SHP77 treated with DMSO at 0.1 percent for 48 hours (cell line): ENCODE measurements around the gene FAM13B.
"Not testable (repeated sequence)": the region's sequence is repeated elsewhere in the genome, so short reads cannot be mapped to it uniquely, and the experiment has no call there.

Source experiments
- DNase-seq: peaks from one replicate; lab custom pipeline; 2025; lab: John Stamatoyannopoulos, UW

The FAM13B gene

DNA sequence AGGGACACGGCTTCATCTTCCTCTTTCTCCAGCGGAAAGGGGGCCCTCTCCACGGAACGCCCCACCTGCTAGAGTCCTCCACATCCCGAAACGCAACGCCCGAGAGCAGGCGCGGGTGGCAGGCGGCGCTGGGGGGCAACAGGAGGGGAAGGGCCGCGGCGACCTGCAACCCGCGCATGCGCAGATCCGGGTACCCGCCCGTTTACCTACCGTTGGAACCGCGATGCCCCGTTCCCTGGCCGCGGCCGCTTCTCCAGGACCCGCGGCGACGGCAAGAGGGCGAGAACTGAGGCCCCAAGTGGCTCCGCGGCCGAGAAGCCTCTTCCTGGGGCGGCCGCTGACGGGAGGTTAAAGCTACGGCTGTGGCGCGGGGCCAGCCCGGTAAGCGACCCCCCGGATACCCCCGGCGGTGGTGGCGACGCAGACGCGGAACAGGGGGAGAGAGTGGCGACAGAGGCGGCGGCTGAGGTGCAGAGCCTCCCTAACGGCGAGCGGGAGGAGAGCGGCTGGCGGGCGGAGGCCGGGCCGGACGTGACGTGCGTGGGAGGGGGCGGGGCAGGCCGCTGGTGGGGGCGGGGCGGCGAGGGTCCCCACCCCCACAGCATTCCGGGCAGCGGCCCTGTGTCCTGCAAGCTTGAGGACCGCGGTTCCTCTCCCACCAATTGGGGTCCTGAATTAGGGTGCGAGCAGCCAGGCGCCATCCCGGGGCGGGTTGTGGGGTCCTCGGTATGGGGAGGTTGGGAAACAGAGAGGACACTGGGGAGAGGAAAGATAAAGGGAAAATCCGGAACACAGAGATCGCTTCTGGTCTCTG is at the start of gene FAM13B:
FAM13B (minus strand) TSS at position 508 of the 814 bp plus-strand sequence. CDS start 13,968 bp downstream, outside the sequence.
- peak; percentile 45 for DNase-seq

GRCh38 chr5:138082033-138082432 is 49.2 kb upstream of the FAM13B start:
- DNase-seq: no peak

- DNase-seq: no peak
These were observed 45.2 kb upstream of the FAM13B start for GRCh38 chr5:138078006-138078643.

- peak; percentile 35 for DNase-seq
These were observed 44.3 kb upstream of the FAM13B start for GRCh38 chr5:138077064-138077696.

GRCh38 chr5:138070026-138070425 is 37.1 kb upstream of the FAM13B start:
- not testable (repeated sequence) for DNase-seq

GRCh38 chr5:138068742-138069600 is 36.1 kb upstream of the FAM13B start:
- DNase-seq: peak; percentile 26

- DNase-seq: no peak
These were observed 35.1 kb upstream of the FAM13B start for GRCh38 chr5:138067945-138068344.

DNA sequence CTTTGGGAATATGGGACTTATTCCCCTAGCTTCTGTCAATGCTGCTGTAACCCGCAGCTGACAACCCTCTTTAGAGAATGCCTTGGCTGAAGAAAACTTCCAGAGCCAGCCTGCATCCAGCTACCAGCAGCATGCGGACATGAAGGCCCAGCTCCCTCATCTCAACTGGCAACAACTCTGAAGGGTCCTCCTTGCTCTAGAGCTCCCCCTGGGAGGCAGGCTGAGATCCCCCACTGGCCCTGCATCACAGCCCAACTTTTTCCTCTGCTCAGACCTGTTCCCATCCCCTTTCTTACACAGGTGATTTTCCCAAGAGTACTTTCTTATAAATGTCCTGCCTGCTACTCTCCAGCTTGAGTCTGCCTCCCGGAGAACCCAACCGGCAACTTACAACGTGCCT is 32.2 kb upstream of the FAM13B start:
- no peak for DNase-seq

GRCh38 chr5:138064526-138064925 is 31.6 kb upstream of the FAM13B start:
- no peak for DNase-seq

DNA sequence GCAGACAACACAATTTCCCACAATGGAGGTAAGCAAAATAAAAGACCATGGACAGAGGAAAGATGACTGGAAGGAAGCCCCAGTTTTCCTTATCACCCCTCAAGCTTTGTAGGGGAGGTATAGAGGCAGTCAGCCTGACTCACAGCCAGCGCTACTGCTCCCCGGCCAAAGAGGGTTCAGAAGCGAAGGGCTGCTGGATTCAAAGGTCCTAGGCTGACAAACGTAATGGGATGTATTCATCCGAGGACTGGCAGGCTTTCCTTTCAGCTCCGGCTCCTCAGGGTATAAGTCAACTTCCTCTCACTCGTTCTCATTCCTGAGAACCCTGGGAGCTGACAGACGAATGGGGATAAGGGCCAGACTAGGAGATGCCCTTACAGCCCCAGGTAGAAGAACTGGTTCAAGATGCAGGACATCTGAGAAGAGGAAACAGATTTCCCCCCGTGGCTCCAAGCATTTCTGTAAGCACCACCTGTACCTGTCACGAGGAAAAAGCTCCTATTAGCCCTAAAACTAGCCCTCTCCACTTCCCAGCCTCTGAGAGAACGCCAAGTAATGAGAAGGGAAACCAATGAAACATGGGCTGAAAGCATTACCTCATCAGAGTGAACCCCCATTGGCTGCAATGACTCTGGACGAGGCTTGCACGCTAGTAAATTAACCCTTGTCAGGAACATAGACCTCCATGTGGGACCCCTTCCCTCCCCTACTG is 22.1 kb upstream of the FAM13B start:
- DNase-seq: no peak

DNA sequence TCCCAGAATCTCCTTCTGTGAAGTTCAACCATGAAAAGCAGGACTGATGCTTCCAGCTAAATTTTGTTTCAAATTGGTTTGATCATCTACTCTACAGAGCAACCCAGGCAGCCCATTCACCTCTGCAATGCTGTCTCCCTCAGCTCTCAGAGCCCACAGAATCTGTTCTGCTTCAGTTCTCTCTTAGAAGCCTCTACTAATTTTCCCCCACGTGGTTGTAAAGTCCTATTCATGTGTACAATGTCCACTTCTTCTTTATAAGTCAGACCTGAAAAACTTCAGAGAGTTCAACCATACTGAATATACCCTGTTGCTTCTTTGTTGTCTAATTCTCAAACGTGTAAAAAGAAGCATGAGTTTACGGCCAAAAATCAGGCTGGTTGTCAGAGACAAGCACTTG is 21.3 kb upstream of the FAM13B start:
- DNase-seq: no peak

GRCh38 chr5:138053554-138053953 is 20.7 kb upstream of the FAM13B start:
- no peak for DNase-seq

GRCh38 chr5:138052718-138053117 is 19.8 kb upstream of the FAM13B start:
- DNase-seq: not testable (repeated sequence)

DNA sequence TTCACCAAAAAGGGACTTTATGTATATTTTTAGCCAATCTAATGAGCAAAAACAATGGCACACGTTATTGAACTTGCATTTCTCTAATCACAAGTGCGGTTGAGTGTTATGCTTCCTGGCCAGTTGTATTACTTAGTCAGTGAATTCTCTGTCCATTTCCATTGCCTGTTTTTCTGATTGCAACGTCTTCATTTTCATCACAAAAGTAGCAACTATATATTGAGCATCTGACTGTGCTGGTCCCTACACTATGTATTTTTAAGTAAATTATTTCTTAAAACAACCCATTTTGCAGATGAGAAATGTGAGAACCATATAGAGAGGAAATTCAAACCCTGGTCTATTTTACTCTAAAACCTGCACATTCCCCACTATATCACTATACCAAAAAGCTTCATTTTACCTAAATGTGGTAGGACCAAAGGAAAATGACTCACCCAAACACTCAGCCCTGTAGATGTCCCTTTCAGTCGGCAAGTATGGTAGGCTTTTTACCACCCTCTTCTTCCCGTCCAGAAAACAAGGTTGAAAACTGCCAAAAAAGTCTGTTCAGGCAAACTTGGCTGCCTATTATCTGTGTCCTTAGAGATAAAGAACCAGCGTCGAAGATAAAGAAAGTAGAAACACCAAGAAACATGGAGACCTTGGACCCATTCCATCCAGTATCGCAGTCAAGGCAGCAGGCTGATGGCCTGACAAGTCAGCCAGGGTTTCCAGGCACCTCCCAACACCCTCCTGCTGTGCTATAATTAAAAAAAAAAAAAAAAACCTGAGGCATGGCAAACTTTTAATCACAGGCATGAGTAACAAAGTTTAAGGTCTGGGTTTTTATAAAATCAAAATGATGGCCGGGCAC is 18.8 kb upstream of the FAM13B start:
- DNase-seq: no peak

GRCh38 chr5:138045283-138045682 is 12.4 kb upstream of the FAM13B start:
- DNase-seq: not testable (repeated sequence)

DNA sequence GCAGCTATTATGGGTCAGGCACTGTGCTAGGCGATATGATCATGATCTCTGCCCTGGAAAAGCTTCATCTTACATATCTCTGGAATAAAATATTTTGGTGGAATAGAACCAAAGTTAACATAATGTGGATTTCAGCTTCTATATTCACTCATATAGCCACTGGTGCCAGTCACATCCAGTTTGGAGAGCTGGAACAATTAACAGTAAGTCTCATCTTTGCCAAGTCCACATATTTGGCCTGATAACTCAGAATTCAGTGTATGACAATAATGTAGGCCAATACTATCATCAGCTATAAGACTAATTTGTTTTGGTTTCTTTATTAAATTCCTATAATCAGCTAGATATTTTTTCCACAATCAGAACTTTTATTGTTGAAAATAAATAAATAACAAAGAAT is 5.9 kb upstream of the FAM13B start:
- no peak for DNase-seq

DNA sequence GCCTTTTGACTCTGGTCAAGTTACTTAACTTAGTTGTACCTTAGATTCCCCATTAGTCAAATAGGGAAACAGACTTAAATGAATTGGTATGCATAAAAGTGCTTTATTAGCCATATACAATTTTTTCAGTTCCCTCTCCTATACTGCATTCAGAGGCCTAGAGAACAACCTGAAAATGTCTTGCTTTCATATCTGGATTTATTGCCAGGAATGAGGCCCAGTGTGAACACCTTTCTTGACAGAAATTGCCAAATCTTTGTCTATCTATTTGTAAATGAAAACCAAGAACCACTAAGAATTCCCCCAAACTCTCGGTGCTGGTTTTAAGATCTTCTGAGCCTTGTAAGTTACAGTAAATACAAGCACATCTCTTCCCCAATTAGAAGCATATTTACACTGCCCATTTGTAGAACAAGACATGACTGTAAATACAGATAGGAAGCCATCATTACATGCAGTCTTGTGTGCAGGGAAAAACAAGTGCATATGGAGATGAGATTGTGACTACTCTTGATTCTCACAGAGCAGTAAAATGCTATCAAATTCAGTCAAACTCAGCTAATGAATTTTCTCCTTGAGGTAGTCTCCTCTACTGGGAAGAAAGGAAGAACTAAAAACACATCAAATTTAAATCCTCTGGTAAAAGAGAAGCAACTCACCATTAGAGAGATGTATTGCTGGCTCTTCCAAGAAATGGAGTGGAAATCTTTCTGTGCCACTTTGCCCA is 5.2 kb upstream of the FAM13B start:
- no peak for DNase-seq

GRCh38 chr5:138037271-138037670 is 4.4 kb upstream of the FAM13B start:
- DNase-seq: no peak

DNA sequence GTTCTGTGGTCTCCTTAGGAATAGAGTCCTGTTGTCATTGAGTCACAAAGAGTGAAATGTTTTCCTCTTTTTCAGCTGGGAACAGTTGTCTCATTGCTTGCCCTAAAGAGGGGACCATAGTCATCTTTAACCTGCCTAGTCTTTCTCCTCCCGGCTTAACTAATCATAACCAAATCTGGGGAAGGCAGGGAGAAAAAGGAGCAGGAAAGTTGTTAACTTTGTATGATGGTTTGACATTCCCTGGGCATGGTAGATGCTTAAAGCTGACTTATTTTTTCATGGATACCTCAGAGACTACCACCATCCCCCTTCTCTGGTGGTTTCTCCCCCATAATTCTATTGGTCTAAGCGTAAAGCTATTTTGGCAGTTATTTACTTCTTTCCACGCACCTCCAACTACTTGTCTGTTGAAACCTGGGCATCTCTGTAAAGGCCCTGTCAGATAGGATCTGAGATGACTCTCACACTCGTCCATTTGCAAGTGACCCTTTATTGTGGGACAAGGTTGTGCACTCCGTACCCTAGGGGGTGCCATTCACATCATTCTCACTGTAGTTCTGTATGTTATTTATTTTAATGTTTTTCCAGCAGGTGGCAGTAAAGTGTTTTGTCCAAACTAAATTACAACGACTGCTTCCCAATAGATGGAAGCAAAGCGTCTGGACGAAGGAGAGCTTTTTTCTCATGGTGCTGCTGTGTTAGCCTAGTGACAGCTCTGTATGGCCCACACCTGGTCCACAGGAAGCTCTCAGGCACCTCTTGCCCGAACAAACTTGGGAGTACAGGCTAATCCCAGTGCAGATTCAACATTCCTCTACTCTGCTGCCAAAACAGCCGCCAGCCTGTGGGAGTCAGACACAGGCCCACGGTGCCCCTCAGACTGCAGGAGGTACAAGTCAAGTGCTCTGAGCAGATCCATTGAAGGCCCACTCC is 3.0 kb upstream of the FAM13B start:
- peak; percentile 83 for DNase-seq
